NCI-H146 treated with DMSO at 0.1 percent for 48 hours (cell line): ENCODE data around the gene DLG2.
A peak's percentile ranks its signal among the peaks of the same experiment; 100 is the strongest.
"Not testable (repeated sequence)": the region's sequence is repeated elsewhere in the genome, so short reads cannot be mapped to it uniquely, and the experiment has no call there.

Experiments
- DNase-seq: peaks from one replicate; lab custom pipeline; 2025; ENCODE audit not compliant: unreplicated experiment; lab: John Stamatoyannopoulos, UW

The DLG2 gene

DNA sequence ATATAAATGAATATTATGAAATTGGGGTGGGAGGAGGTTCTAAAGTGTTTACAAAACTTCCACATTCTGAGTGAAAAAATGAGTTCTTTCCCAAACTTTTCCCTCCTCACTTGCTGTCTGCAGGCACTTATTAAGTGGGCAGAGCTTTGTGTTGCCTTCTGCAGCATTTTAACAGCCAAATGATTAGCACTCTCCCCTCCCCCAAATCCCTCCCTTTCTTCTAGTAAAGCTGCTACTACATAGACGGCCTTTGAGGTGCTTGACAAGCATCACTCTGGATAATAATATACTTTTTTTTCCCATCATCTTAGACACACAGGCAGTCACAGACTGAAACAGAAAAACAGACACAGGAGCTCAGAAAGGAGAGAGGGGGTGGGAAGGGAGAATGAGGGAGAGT is 493.5 kb downstream of the DLG2 start:
- DNase-seq, result no peak

DNA sequence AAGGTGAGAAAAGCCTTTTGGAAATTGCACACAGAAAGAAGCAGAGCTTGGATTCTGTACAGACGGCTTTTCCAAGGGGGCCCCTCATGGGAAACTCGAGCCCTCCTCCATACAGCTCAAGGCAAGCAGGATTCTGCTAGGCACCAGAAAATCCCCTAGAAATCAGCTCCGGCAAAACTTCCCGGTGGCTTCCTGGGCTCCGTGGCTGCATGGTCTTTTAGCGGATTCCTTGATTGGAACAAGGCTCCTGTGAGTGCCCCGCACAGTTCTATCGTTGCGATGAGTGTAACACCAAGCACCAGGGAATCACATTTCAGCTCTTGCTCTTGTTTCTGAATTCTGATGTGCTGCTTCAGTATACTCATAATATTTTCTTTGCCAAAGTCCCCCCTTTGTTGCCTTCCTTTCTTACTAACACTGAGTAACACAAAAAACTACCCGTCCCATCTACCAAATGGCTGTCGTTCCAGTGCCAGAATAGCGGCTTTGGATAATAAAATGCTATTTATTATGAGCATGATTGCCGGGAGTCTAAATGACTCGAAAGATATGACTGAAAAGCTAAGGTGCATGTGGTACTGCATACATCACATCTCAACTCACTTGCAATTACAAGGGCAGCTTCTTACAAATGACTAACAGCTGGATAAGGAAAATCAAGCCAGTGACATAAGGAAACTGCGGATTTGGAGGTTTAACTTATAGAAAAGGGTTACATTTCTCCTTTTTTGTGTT is 494.1 kb downstream of the DLG2 start:
- DNase-seq, result no peak

DNA sequence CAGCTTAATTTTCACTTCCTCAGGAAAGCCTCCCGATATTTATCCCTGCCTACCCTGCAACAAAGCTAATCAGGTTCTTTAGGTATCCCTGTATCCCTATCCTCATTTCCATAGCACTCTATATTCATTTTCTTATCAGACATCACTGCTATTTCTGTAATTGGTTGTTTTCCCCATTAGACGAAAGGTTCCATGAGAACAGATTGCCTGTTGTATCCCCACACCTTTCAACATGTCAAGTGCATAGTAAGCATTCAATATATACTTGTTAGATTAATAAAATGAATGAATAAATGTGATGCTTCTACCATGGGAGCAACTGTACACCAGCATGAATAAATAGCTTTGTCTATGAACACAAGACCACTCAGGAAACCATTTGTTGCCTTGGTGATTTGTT is 499.8 kb downstream of the DLG2 start:
- DNase-seq, result no peak

DNA sequence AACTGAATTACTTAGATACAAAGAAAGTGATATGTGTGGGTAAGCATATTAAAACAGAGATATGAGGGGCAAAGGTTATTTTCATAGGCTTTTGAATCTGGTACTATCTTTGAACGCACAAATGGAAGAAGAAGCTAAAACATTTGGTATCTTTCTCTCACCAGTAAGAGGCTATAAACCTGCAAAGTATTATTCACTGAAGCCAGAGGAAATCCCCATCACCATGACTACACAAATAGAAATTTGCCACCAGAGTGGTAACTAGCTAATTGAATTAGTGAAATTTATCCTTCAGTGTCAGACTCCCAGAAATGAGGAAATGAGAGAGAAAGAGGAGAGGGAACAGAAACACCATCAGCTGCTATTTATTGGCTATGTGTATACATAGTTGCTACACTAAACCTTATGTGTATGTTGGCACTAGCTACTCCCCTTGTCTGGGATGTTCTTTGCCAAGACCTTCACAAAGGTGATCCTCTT is 503.4 kb downstream of the DLG2 start:
- no peak for DNase-seq

DNA sequence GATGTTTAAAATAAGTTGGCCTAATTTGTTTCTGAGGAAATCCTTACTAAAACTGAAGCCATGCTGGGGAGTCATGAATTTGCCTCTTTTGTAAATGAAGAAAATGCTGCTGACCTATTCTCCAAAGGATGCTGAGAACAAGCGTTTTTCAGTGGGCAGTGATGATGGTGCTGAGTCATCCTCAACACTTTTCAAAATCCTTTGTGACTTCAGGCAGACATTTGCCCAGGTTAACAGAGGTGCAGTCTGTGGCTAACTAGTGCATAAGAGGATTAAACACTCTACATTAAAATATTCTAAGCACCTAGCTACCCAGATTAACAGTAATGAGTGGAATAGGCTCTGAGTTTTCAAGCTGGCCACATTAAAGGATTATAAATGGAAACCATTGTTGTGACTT is 509.0 kb downstream of the DLG2 start:
- DNase-seq, result no peak

DNA sequence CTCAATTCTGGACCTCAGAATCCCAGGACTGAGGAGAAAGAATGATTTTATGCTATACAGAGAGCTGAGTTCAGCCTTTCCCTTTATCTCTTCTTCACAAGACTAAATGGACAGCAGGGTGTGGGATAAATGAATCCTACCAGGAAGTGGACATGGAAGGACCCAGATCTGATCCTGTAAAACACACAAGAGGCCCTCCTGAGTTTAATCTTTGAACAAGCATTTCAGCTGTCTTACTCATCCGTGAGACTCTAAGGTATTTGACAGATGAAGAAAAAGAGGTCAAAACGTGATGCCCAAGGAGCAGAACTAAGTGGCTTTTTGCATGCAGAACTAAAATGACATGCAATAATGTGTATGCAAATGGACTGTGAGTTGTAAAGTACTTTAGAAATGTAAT is 511.3 kb downstream of the DLG2 start:
- DNase-seq, result no peak

DNA sequence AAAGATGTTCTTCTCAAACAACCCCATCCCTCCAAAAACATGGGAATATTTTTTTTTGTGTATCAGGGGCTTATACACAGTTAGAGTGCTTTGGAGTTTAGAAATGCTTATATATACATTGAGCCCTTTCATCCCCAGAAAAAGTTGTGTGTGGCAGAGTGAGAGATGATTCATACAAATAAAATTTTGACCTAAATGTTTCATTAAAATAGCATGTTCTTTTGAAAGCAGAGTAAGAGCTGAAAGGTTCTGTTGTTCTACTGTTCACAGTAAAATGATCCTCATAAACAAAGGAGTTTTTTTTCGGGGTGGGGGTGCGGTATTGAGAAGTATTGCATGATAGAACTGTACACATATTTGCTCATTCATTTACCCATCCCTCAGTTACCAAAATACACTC is 512.4 kb downstream of the DLG2 start:
- DNase-seq, result no peak

DNA sequence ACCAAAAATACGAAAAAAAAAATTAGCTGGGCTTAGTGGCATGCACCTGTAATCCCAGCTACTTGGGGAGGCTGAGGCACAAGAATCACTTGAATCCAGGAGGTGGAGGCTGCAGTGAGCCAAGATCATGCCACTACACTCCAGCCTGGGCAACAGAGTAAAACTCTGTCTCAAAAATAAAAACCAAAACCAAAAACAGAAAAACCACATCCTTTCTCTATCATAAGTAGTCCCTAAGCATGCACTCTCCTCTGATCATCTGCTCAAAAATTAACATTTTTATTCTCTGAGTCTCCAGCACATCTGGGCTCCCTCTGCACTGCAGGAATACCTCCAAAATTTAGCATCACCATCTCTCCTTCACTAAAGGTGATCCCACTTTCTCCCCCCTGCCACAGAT is 516.9 kb downstream of the DLG2 start:
- not testable (repeated sequence) for DNase-seq

DNA sequence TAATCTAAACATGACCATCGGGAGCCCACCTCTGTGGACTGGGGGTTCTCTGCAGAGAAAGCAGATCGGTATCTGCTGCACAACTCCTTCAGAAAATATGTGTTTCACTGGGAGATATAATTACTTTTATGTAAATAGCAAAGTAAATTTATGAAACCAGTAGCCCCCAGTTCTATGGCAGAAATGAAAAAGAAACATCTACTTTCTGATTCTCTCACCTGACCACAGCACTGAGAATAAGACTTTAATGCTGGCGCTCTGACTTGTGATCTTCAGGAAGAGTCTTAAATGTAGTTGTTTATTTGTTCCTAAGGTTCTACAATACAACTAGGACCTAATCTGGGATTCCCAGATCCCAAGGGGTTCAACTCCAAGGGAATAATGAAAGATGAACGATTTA is 518.0 kb downstream of the DLG2 start:
- no peak for DNase-seq

DNA sequence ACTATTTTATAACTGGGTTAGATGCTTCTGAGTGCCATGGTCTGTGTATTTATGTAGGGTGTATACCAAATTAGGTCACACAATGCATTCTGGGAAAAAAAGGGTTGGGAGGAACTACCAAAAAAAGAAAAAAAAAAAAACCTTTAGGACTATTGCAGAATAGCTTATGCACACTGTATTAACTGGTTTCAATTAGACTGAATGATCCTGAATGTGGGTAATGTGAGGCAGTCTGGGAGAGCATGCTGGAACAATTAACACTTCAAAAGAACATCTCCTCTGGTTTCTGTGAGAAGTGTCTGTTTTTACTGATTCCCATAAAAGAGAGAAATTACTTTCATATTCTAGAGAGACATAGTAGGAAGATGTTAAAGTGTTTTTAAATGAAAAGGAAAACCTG is 521.3 kb downstream of the DLG2 start:
- no peak for DNase-seq

DNA sequence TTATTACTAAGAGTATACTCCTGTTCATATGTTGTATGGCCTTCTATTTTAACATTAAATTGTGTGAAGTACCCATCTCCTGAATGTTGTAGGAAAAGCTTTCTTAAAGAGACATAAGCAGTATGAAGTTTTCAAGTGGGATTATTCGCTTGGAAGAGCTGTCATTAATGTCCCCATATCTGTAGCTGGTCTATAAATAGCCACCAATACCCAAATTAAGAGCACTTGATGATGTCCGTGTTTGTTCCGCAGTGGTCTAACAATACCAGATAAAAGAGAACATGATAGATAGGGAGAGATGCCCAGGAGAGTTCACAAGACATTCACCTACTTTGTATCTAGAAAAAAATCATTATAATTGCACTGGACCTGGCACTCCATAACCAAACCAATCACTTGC is 527.6 kb downstream of the DLG2 start:
- no peak for DNase-seq

DNA sequence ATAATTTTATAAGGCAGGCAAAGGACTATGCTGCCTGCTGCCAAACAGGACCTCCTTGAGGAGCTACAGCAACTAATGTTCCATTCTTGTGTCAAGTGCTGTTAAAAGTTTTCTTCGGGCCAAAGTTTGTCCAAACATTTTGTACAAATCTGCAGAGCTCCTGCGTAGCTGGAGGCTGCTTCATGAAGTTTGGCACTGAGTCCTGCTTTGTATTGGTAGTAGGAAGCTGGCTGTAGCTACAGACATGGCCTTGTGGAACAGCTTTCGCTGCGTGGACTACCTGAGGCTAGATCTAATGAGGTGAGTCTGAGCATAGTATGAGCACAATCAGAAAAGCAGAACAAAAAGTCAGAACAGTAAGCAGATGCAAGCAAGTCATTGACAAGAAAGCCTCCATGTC is 528.1 kb downstream of the DLG2 start:
- DNase-seq, result no peak

DNA sequence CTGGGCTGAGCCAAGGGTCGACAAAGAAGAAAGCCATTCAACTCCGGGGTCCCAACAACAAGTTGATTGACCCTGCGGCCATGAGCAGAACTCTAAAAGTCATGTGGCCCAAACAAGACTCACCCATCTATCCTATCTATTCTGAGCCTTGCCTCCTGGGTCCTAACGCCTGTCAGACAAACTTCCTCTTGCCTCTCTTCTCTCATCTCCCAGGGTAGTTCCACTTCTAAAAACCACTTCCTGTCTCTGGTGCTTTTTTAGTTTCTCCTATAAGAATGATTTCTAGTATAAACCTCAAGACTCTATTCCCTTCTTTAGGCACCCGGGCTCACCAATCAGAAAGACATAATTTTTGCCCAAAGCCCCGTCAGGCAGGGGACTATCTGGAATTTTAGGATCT is 530.2 kb downstream of the DLG2 start:
- DNase-seq, result no peak

DNA sequence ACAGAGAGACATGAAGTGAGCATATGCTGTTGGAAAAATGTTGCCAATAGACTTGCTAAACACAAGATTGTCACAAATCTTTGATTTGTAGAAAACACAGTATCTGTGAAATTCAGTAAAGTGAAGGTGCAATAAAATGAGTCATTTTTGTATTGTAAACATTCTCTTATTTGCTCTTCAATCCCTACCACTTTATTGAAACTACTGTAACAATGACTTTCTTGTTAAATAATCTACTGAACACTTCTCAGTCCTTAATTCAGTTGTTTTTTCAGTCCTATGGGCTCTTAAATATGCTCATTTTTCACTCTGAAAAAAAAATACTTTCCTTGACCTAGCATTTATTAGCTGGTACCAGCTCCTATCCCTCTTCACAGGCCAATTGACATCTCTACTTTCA is 531.9 kb downstream of the DLG2 start:
- no peak for DNase-seq

DNA sequence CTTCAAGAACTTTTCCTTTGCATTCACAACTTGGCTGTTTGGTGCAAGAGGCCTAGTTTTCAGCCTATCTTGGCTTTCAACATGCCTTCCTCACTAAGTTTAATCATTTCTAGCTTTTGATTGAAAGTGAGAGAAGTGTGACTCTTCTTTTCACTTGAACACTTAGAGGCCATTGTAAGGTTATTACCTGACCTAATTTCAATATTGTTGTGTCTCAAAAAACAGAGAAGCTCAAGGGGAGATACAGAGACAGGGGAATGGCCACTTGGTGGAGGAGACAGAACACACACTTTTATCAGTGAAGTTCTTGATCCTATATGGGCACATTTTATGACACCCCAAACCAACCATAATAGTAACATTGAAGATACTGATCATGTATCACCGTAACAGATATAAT is 532.3 kb downstream of the DLG2 start:
- no peak for DNase-seq

DNA sequence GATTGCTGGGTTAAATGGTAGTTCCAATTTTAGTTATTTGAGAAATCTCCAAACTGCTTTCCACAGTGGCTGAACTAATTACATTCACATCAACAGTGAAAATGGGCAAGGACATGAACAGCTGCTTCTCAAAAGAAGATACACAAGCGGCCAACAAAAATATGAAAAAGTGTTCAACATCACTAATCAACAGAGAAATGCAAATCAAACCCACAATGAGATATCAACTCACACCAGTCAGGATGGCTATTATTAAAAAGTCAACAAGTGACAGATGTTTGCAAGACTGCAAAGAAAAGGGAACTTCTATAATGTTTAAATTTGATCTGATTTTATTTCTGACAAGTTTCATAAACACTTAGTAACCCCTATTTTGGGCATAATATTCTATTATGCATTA is 537.5 kb downstream of the DLG2 start:
- DNase-seq, result no peak

DNA sequence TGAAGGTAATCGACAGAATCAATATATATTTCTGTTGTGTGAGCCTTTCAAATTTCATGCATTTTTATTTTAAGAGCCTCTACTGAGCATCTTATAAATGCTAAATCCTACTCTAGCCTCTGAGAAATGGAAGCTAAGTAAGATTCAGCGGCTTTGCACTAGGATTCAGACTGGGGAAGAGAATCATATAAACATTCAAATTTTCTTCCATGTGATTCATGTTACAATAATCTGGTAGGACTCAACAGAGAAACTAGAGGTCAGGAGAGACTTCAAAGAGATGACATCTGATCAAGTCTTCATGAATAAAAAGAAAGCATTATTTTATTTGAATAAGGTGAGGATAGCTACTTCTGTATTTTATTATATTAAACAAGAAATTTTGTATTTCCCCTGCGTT is 538.9 kb downstream of the DLG2 start:
- no peak for DNase-seq

DNA sequence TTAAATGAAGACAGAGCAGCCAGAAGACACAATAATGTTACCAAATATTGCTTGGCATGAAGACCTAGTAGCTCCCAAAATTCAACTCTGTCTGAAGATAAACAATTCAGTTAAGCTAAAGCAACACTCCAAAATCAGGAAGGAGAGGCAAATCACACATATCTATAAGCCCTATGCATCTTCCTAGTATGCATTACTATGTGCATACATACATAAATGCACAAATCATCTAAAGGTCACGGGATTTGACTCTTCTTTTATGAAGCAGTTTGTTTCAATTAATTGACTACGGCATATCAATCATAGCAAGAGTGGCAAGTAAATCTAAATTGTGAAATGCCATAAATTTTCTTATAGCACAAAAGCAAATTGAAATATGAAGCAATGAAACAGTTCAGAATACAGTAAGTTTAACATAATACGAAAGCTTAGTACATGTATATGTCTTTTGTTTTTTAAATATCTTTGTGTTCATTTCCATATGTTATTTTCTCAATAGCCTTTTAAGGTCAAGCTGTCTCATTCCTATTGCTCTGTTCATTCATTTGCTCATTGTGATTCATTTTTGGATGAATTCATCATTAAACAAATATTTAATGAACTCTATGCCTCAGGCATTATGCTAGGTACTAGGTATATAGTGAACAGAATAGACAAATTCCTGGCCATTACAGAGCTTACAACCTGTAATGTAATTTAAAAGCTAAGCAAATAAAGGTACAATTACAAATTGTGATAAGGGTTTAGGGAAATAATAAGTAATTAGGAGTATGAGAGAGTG is 540.5 kb downstream of the DLG2 start:
- DNase-seq, result peak; percentile 13

DNA sequence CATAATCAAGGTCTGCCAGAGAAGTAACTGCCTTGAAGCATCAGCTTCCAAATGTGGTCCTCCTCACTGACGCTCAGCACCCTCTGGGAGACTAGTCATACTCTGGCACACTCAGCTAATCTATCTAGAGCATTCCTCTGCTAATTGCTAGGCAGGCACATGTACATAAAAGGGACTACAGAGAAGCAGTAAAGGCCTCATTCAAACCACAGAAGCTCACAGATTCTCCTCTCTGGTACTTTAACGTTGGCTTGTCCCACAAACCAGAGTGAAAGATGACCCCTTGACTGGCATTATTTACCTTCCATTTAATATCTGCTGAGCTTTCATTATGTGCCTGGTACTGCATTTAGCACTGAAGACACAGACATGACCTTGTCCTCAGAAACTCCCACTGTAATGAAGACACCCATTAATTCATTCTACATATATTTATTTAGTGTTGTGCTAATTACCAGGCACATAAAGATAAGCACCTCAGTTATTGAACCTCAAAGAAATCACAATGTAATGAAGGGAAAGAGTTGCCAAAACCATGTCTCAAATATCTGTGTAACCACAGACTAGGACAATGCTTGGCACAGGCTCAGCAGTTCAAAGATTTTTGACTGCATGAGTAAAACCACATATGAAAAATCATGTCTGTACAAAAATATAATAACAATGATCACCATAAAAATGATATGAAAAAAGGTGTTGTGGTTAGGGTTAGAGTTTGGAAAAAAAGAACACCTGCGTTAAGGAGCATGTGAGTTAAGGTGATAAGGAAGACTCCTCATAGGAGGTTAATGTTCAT is 550.4 kb downstream of the DLG2 start:
- no peak for DNase-seq

DNA sequence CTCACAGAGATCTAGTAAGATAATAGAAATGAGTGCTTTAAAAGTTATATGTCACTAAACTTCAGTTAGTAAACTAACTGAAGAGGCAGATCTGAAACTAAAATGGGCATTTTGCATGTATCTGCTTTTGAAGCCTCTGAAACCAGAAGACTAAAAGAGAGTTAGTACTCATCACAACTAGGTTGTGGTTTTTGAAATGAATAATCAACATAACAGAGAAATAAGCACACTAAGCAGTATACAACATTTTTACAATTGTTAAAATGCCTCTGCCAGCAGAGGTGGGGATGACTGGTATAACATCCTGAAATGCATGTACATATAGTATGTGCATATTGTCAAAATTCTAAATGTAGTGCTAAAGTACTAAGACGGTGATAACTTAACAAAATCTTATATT is 564.5 kb downstream of the DLG2 start:
- no peak for DNase-seq

DNA sequence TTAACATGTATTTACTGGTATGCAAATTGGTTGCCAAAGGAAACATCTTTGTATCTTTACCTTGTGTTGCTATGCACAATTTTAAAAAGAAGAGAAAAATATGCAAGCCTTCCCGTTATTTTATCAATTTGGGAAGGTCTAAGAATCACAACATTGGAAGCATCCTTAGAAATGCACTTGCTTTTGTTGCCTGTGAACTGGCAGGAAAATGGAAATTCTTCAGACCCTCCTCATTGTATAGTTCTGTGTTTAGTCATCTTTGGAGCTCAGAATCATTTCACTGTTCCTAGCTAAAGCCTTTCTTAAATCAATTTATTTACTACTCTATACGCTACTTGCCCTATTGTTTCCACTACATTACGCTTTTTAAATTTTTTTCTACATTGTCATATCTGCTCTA is 574.5 kb downstream of the DLG2 start:
- DNase-seq, result no peak

DNA sequence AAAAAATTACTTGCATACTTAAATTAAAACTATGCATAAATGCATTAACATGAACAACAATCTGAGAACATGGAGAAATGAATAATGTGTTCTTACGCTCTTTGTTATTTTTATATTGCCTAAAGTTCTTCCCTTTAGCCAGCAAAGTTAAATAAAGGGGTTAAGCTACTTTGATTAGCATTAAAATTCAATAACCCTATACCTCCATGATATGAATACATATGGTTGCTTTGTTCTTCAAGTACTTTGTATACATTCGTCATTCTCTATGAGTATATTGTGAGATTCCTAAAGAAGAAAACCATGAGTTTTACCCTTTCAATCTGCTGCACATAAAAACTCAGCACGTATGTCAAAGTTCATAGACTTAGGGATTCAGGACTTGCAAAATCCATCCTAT is 578.3 kb downstream of the DLG2 start:
- no peak for DNase-seq
